Measurements from ENCODE around the gene FAT1.

DNA sequence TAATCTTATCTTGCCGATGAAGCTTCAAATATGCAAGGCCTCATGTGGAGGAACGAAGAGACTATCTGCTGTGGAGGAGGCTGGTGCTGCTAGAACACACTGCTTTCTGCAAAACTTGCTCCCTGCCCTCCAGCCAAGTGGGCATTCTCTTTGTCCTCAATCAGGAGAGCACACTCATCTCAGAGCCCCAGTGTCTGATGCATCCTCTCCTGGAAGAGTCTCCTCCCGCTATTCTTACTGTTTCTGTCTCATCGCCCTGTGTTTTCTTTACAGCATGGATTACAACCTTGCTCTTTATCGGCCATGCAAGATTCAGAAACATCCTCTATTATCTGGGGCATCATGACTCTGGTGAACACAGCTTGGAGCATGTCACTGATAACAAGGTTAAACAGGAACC lies 100.1 kb downstream of the FAT1 start:
- TF ChIP-seq, protein P1, sequence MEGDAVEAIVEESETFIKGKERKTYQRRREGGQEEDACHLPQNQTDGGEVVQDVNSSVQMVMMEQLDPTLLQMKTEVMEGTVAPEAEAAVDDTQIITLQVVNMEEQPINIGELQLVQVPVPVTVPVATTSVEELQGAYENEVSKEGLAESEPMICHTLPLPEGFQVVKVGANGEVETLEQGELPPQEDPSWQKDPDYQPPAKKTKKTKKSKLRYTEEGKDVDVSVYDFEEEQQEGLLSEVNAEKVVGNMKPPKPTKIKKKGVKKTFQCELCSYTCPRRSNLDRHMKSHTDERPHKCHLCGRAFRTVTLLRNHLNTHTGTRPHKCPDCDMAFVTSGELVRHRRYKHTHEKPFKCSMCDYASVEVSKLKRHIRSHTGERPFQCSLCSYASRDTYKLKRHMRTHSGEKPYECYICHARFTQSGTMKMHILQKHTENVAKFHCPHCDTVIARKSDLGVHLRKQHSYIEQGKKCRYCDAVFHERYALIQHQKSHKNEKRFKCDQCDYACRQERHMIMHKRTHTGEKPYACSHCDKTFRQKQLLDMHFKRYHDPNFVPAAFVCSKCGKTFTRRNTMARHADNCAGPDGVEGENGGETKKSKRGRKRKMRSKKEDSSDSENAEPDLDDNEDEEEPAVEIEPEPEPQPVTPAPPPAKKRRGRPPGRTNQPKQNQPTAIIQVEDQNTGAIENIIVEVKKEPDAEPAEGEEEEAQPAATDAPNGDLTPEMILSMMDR (conservative IDR thresholded peaks at IDR 0.05), result no peak
- no peak for TF ChIP-seq ZFX (IDR thresholded peaks at IDR 0.05)

All from C4-2B (cell line).